Activated CD4-positive, alpha-beta memory T cell treated with anti-CD3 and anti-CD28 coated beads for 36 hours (primary cell): ENCODE results near the gene HIGD1C. TPM values are rescaled to one million over a fixed set of nuclear protein-coding genes. Genes with fewer than 3 reads are reported as not detected.
A peak's percentile ranks its signal among the peaks of the same experiment; 100 is the strongest.
"Not testable (repeated sequence)": the region's sequence is repeated elsewhere in the genome, so short reads cannot be mapped to it uniquely, and the experiment has no call there.

ENCODE experiments used
- CTCF ChIA-PET: fragments of 350-600 bp; sonication (Branson Sonifier 250); formaldehyde crosslinking; loops from one replicate; lab custom pipeline; 2021; ENCODE audit warnings: antibody characterized with exemption, inconsistent platforms; lab: Charles Lee
- POLR2A ChIA-PET: fragments of 350-600 bp; sonication (Branson Sonifier 250); formaldehyde crosslinking; loops from one replicate; lab custom pipeline; 2021; ENCODE audit warnings: antibody characterized with exemption; lab: Charles Lee
- DNase-seq: peaks from one replicate; pipeline ENCODE4 v3.0.0-alpha.2; 2020
- H3K27ac Mint-ChIP-seq: one replicate; pipeline ENCODE4 v1.8.0; 2021; ENCODE audit warnings: mixed read lengths
- H3K27me3 Mint-ChIP-seq: one replicate; pipeline ENCODE4 v1.8.0; 2021; ENCODE audit warnings: mixed read lengths
- H3K36me3 Mint-ChIP-seq: one replicate; pipeline ENCODE4 v1.8.0; 2021; ENCODE audit warnings: mixed read lengths
- H3K4me1 Mint-ChIP-seq: one replicate; pipeline ENCODE4 v1.8.0; 2021; ENCODE audit warnings: low read depth, mixed read lengths
- H3K4me3 Mint-ChIP-seq: one replicate; pipeline ENCODE4 v1.8.0; 2021; ENCODE audit warnings: mild to moderate bottlenecking, mixed read lengths
- H3K9me3 Mint-ChIP-seq: one replicate; pipeline ENCODE4 v1.8.0; 2021; ENCODE audit warnings: mixed read lengths
- intact Hi-C: fragments of 100-400 bp; cut with micrococcal nuclease; formaldehyde crosslinking; loops from one replicate; pipeline ENCODE4 v1.15.1; 2023
- total RNA-seq, 2 experiments: library from RNA; stranded (reverse); gene quantifications; one replicate each; pipeline ENCODE4 v1.2.3, GENCODE V29; 2021

HIGD1C gene
- total RNA-seq, 2 experiments from 2014 or later, result not detected

GRCh38 chr12:50925342-50925651, 27.0 kb upstream of the HIGD1C start:
- H3K4me3 Mint-ChIP-seq, result no peak overlapping the region
- peaks cover 1% of the 10 kb centered on the region for H3K27me3 Mint-ChIP-seq
- ChIA-PET POLR2A (no interaction called here), CTCF (interaction anchor here (0.9 kb wide), 1 partner anchor 160 kb away, joined by 3 read pairs; no protein-coding TSS in a partner anchor)
- H3K36me3 Mint-ChIP-seq, result no peaks in the 10 kb centered on the region
- intact Hi-C loops, result no loop called here
- H3K4me1 Mint-ChIP-seq, result peaks cover 6% of the 10 kb centered on the region
- no peak overlapping the region for H3K27ac Mint-ChIP-seq
- DNase-seq, result no peak
- H3K9me3 Mint-ChIP-seq, result no peaks in the 10 kb centered on the region

GRCh38 chr12:50925920-50926319, 26.4 kb upstream of the HIGD1C start:
- CTCF ChIA-PET, result no interaction called here
- peaks cover 6% of the 10 kb centered on the region for H3K4me1 Mint-ChIP-seq
- H3K9me3 Mint-ChIP-seq, result no peaks in the 10 kb centered on the region
- no peak overlapping the region for H3K4me3 Mint-ChIP-seq
- H3K27ac Mint-ChIP-seq, result no peak overlapping the region
- intact Hi-C loops, result no loop called here
- H3K27me3 Mint-ChIP-seq, result peaks cover 1% of the 10 kb centered on the region
- H3K36me3 Mint-ChIP-seq, result no peaks in the 10 kb centered on the region
- DNase-seq, result no peak
- POLR2A ChIA-PET, result no interaction called here

- H3K36me3 Mint-ChIP-seq, result no peaks in the 10 kb centered on the region
- H3K4me1 Mint-ChIP-seq, result peaks cover 6% of the 10 kb centered on the region
- no peak for DNase-seq
- no peaks in the 10 kb centered on the region for H3K9me3 Mint-ChIP-seq
- intact Hi-C loops, result no loop called here
- ChIA-PET POLR2A (no interaction called here), CTCF (no interaction called here)
- H3K4me3 Mint-ChIP-seq, result no peak overlapping the region
- no peak overlapping the region for H3K27ac Mint-ChIP-seq
- H3K27me3 Mint-ChIP-seq, result peaks cover 1% of the 10 kb centered on the region
Observed at GRCh38 chr12:50926415-50926814, 25.9 kb upstream of the HIGD1C start.

- H3K36me3 Mint-ChIP-seq, DNase-seq, H3K4me3 Mint-ChIP-seq, intact Hi-C loops, H3K4me1 Mint-ChIP-seq, H3K9me3 Mint-ChIP-seq, H3K27ac Mint-ChIP-seq, POLR2A ChIA-PET, H3K27me3 Mint-ChIP-seq, CTCF ChIA-PET: not testable (repeated sequence)
Observed at GRCh38 chr12:50926932-50927331, 25.4 kb upstream of the HIGD1C start.

- peaks cover 1% of the 10 kb centered on the region for H3K27me3 Mint-ChIP-seq
- H3K4me1 Mint-ChIP-seq, result peaks cover 6% of the 10 kb centered on the region
- no peaks in the 10 kb centered on the region for H3K9me3 Mint-ChIP-seq
- ChIA-PET CTCF (interaction anchor here (1.0 kb wide), 1 partner anchor 33 kb away, joined by 6 read pairs; no protein-coding TSS in a partner anchor), POLR2A (no interaction called here)
- H3K4me3 Mint-ChIP-seq, result no peak overlapping the region
- no peak overlapping the region for H3K27ac Mint-ChIP-seq
- DNase-seq, result no peak
- intact Hi-C loops, result no loop called here
- no peaks in the 10 kb centered on the region for H3K36me3 Mint-ChIP-seq
Observed at GRCh38 chr12:50927356-50927755, 25.0 kb upstream of the HIGD1C start.

GRCh38 chr12:50927766-50928224, 24.5 kb upstream of the HIGD1C start:
- peaks cover 1% of the 10 kb centered on the region for H3K27me3 Mint-ChIP-seq
- no peak overlapping the region for H3K27ac Mint-ChIP-seq
- H3K4me1 Mint-ChIP-seq, result peaks cover 11% of the 10 kb centered on the region
- CTCF ChIA-PET, result interaction anchor here (1.0 kb wide), 1 partner anchor 32 kb away, joined by 6 read pairs; no protein-coding TSS in a partner anchor
- no peak for DNase-seq
- no peaks in the 10 kb centered on the region for H3K36me3 Mint-ChIP-seq
- intact Hi-C loops, result no loop called here
- H3K4me3 Mint-ChIP-seq, result no peak overlapping the region
- H3K9me3 Mint-ChIP-seq, result no peaks in the 10 kb centered on the region
- POLR2A ChIA-PET, result no interaction called here

GRCh38 chr12:50928392-50928791, 24.0 kb upstream of the HIGD1C start:
- ChIA-PET POLR2A (no interaction called here), CTCF (interaction anchor here (1.0 kb wide), 1 partner anchor 32 kb away, joined by 6 read pairs; no protein-coding TSS in a partner anchor)
- H3K4me1 Mint-ChIP-seq, result peaks cover 16% of the 10 kb centered on the region
- H3K27me3 Mint-ChIP-seq, result peaks cover 1% of the 10 kb centered on the region
- intact Hi-C loops, result no loop called here
- no peak overlapping the region for H3K27ac Mint-ChIP-seq
- H3K9me3 Mint-ChIP-seq, result no peaks in the 10 kb centered on the region
- no peak overlapping the region for H3K4me3 Mint-ChIP-seq
- no peak for DNase-seq
- H3K36me3 Mint-ChIP-seq, result no peaks in the 10 kb centered on the region

- H3K36me3 Mint-ChIP-seq, result no peaks in the 10 kb centered on the region
- POLR2A ChIA-PET, result no interaction called here
- H3K9me3 Mint-ChIP-seq, result no peaks in the 10 kb centered on the region
Observed at GRCh38 chr12:50929831-50930230, 22.5 kb upstream of the HIGD1C start.

GRCh38 chr12:50930477-50930876, 21.9 kb upstream of the HIGD1C start:
- intact Hi-C loops, result loop anchor here (5.0 kb wide), 1 partner anchor 97 kb away; the partner anchor contains the start of gene SLC11A2
- H3K27me3 Mint-ChIP-seq, H3K9me3 Mint-ChIP-seq, H3K36me3 Mint-ChIP-seq, H3K4me3 Mint-ChIP-seq, H3K27ac Mint-ChIP-seq, CTCF ChIA-PET: not testable (repeated sequence)
- H3K4me1 Mint-ChIP-seq, result peaks cover 11% of the 10 kb centered on the region
- DNase-seq, result peak; percentile 43
- POLR2A ChIA-PET, result interaction anchor here (1.3 kb wide), 1 partner anchor 49 kb away, joined by 3 read pairs; no protein-coding TSS in a partner anchor

More at GRCh38 chr12:50929831-50930230, 22.5 kb upstream of the HIGD1C start:
- no peak for DNase-seq
- CTCF ChIA-PET, result no interaction called here
- Mint-ChIP-seq H3K4me3 (no peak overlapping the region), H3K27ac (no peak overlapping the region), H3K4me1 (peaks cover 11% of the 10 kb centered on the region), H3K27me3 (no peaks in the 10 kb centered on the region)
- intact Hi-C loops, result loop anchor here (5.0 kb wide), 1 partner anchor 97 kb away; the partner anchor contains the start of gene SLC11A2

- Mint-ChIP-seq H3K4me3 (no peak overlapping the region), H3K27ac (no peak overlapping the region)
- POLR2A ChIA-PET, result no interaction called here
Observed at GRCh38 chr12:50932787-50933280, 19.5 kb upstream of the HIGD1C start.

GRCh38 chr12:50933459-50934124, 18.8 kb upstream of the HIGD1C start:
- Mint-ChIP-seq H3K4me1 (peaks cover 11% of the 10 kb centered on the region), H3K36me3 (peaks cover 4% of the 10 kb centered on the region), H3K9me3 (peaks cover 2% of the 10 kb centered on the region), H3K4me3 (no peak overlapping the region), H3K27me3 (no peaks in the 10 kb centered on the region), H3K27ac (no peak overlapping the region)
- CTCF ChIA-PET, result no interaction called here
- POLR2A ChIA-PET, result no interaction called here
- peak; percentile 10 for DNase-seq
- intact Hi-C loops, result loop anchor here (5.0 kb wide), 1 partner anchor 94 kb away; the partner anchor contains the start of gene SLC11A2

More at GRCh38 chr12:50932787-50933280, 19.5 kb upstream of the HIGD1C start:
- peaks cover 11% of the 10 kb centered on the region for H3K4me1 Mint-ChIP-seq
- H3K36me3 Mint-ChIP-seq, result peaks cover 1% of the 10 kb centered on the region
- CTCF ChIA-PET, result no interaction called here
- no peaks in the 10 kb centered on the region for H3K9me3 Mint-ChIP-seq
- no peak for DNase-seq
- no peaks in the 10 kb centered on the region for H3K27me3 Mint-ChIP-seq
- intact Hi-C loops, result loop anchor here (5.0 kb wide), 1 partner anchor 94 kb away; the partner anchor contains the start of gene SLC11A2

- H3K4me3 Mint-ChIP-seq, result no peak overlapping the region
- peaks cover 6% of the 10 kb centered on the region for H3K36me3 Mint-ChIP-seq
- no peak for DNase-seq
- ChIA-PET POLR2A (no interaction called here), CTCF (no interaction called here)
- H3K27me3 Mint-ChIP-seq, result no peaks in the 10 kb centered on the region
- intact Hi-C loops, result loop anchor here (5.0 kb wide), 1 partner anchor 93 kb away; the partner anchor contains the start of gene SLC11A2
- peaks cover 11% of the 10 kb centered on the region for H3K4me1 Mint-ChIP-seq
- H3K27ac Mint-ChIP-seq, result no peak overlapping the region
- peaks cover 7% of the 10 kb centered on the region for H3K9me3 Mint-ChIP-seq
Observed at GRCh38 chr12:50934371-50934851, 17.9 kb upstream of the HIGD1C start.
